ENCODE data around the gene PANX3. TPM values are rescaled to one million over a fixed set of nuclear protein-coding genes. Genes with fewer than 3 reads are reported as not detected.
"Not testable (repeated sequence)": the region's sequence is repeated elsewhere in the genome, so short reads cannot be mapped to it uniquely, and the experiment has no call there.

Gene PANX3
- total RNA-seq (2014; rRNA removed; shearing (Covaris generic)) = not detected in 2 replicates

- no peak for DNase-seq (ENCODE audit: low spot score)
- in situ Hi-C loops (cut with HindIII; ENCODE audit: low sequenced_read_pairs) = no loop called here
Measured at GRCh38 chr11:124611064-124611463, at the start of gene PANX3. TSS of gene PANX3 (plus strand) at chr11:124611428. CDS start at chr11:124611557, 129 bp downstream.

GRCh38 chr11:124569697-124570096, 41.5 kb upstream of the PANX3 start, which contains the start of gene OR8A1:
TSS of gene OR8A1 (plus strand) at chr11:124569997. CDS start at chr11:124570120, 123 bp downstream.
- in situ Hi-C loops (cut with HindIII; ENCODE audit: low sequenced_read_pairs) = no loop called here
- no peak for DNase-seq (ENCODE audit: low spot score)

GRCh38 chr11:124570160-124570559, 41.1 kb upstream of the PANX3 start:
- in situ Hi-C loops (cut with HindIII; ENCODE audit: low sequenced_read_pairs) = no loop called here
- DNase-seq (ENCODE audit: low spot score) = no peak

- in situ Hi-C loops (cut with HindIII; ENCODE audit: low sequenced_read_pairs) = no loop called here
- DNase-seq (ENCODE audit: low spot score) = no peak
Measured at GRCh38 chr11:124577716-124578427, 33.4 kb upstream of the PANX3 start.

- in situ Hi-C loops (cut with HindIII; ENCODE audit: low sequenced_read_pairs) = no loop called here
- no peak for DNase-seq (ENCODE audit: low spot score)
Measured at GRCh38 chr11:124578761-124579160, 32.5 kb upstream of the PANX3 start.

GRCh38 chr11:124581817-124582216, 29.4 kb upstream of the PANX3 start:
- in situ Hi-C loops (cut with HindIII; ENCODE audit: low sequenced_read_pairs) = no loop called here
- no peak for DNase-seq (ENCODE audit: low spot score)

- in situ Hi-C loops (cut with HindIII; ENCODE audit: low sequenced_read_pairs) = no loop called here
- DNase-seq (ENCODE audit: low spot score) = no peak
Measured at GRCh38 chr11:124582565-124582964, 28.7 kb upstream of the PANX3 start.

- no peak for DNase-seq (ENCODE audit: low spot score)
- in situ Hi-C loops (cut with HindIII; ENCODE audit: low sequenced_read_pairs) = no loop called here
Measured at GRCh38 chr11:124583781-124584180, 27.4 kb upstream of the PANX3 start.

- no peak for DNase-seq (ENCODE audit: low spot score)
- in situ Hi-C loops (cut with HindIII; ENCODE audit: low sequenced_read_pairs) = no loop called here
Measured at GRCh38 chr11:124584681-124585372, 26.4 kb upstream of the PANX3 start.

- peak; percentile 49 for DNase-seq (ENCODE audit: low spot score)
- in situ Hi-C loops (cut with HindIII; ENCODE audit: low sequenced_read_pairs) = no loop called here
Measured at GRCh38 chr11:124586238-124586860, 24.9 kb upstream of the PANX3 start.

- DNase-seq (ENCODE audit: low spot score) = no peak
- in situ Hi-C loops (cut with HindIII; ENCODE audit: low sequenced_read_pairs) = no loop called here
Measured at GRCh38 chr11:124591430-124591829, 19.8 kb upstream of the PANX3 start.

GRCh38 chr11:124592627-124593026, 18.6 kb upstream of the PANX3 start:
- in situ Hi-C loops (cut with HindIII; ENCODE audit: low sequenced_read_pairs) = no loop called here

GRCh38 chr11:124595302-124595701, 15.9 kb upstream of the PANX3 start:
- no peak for DNase-seq (ENCODE audit: low spot score)
- in situ Hi-C loops (cut with HindIII; ENCODE audit: low sequenced_read_pairs) = no loop called here

More at GRCh38 chr11:124592627-124593026, 18.6 kb upstream of the PANX3 start:
- DNase-seq (ENCODE audit: low spot score) = no peak

- DNase-seq (ENCODE audit: low spot score) = no peak
- in situ Hi-C loops (cut with HindIII; ENCODE audit: low sequenced_read_pairs) = no loop called here
Measured at GRCh38 chr11:124597626-124598025, 13.6 kb upstream of the PANX3 start.

GRCh38 chr11:124600621-124601320, 10.5 kb upstream of the PANX3 start:
- no peak for DNase-seq (ENCODE audit: low spot score)
- in situ Hi-C loops (cut with HindIII; ENCODE audit: low sequenced_read_pairs) = no loop called here

- in situ Hi-C loops (cut with HindIII; ENCODE audit: low sequenced_read_pairs) = no loop called here
- DNase-seq (ENCODE audit: low spot score) = no peak
Measured at GRCh38 chr11:124602193-124602592, 9.0 kb upstream of the PANX3 start.

- DNase-seq (ENCODE audit: low spot score); in situ Hi-C loops (cut with HindIII; ENCODE audit: low sequenced_read_pairs): not testable (repeated sequence)
Measured at GRCh38 chr11:124602723-124603122, 8.5 kb upstream of the PANX3 start.

GRCh38 chr11:124605719-124606118, 5.5 kb upstream of the PANX3 start:
- in situ Hi-C loops (cut with HindIII; ENCODE audit: low sequenced_read_pairs) = no loop called here
- DNase-seq (ENCODE audit: low spot score) = no peak

GRCh38 chr11:124608147-124608546, 3.1 kb upstream of the PANX3 start:
- in situ Hi-C loops (cut with HindIII; ENCODE audit: low sequenced_read_pairs) = no loop called here
- no peak for DNase-seq (ENCODE audit: low spot score)

- DNase-seq (ENCODE audit: low spot score) = no peak
- in situ Hi-C loops (cut with HindIII; ENCODE audit: low sequenced_read_pairs) = no loop called here
Measured at GRCh38 chr11:124610295-124610694, 933 bp upstream of the PANX3 start.

All from G401 (cell line).